Aorta (tissue), 5 donors: ENCODE data around the gene NSFL1C. TPM values are rescaled to one million over a fixed set of nuclear protein-coding genes. Genes with fewer than 3 reads are reported as not detected.

Experiments used
- ATAC-seq: fragments of 200-7000 bp; cut with Tn5 transposase; one replicate; pipeline ENCODE4 v1.9.1; 2022; ENCODE audit warnings: moderate library complexity; ENCODE audit not compliant: low FRiP score
- DNase-seq, 2 donors: peaks; one replicate each; pipeline ENCODE4 v3.0.0-alpha.2; 2020
- H3K27ac ChIP-seq, 2 donors: one replicate each; pipeline ENCODE4 v1.5.1; 2013; ENCODE audit warnings: low read length in 2 of 2, mild to moderate bottlenecking in 2 of 2, moderate library complexity in 2 of 2, control low read depth in 1 of 2, inconsistent platforms in 1 of 2, low read depth in 1 of 2
- H3K27me3 ChIP-seq, 2 donors: one replicate each; pipeline ENCODE4 v1.6.1; 2013; ENCODE audit warnings: control low read depth in 1 of 2, low read length in 1 of 2, mild to moderate bottlenecking in 1 of 2, moderate library complexity in 1 of 2; ENCODE audit not compliant: insufficient read depth in 2 of 2, control insufficient read depth in 1 of 2
- H3K36me3 ChIP-seq, 2 donors: one replicate each; pipeline ENCODE4 v1.6.1; 2013; ENCODE audit warnings: control low read depth in 1 of 2, low read length in 1 of 2, mild to moderate bottlenecking in 1 of 2; ENCODE audit not compliant: insufficient read depth in 2 of 2, control insufficient read depth in 1 of 2
- H3K4me1 ChIP-seq, 2 donors: one replicate each; pipeline ENCODE4 v1.6.1; 2013; ENCODE audit warnings: low read length in 2 of 2, control low read depth in 1 of 2, mild to moderate bottlenecking in 1 of 2, moderate library complexity in 1 of 2; ENCODE audit not compliant: insufficient read depth in 2 of 2, control insufficient read depth in 1 of 2
- H3K4me3 ChIP-seq, 2 donors: one replicate each; pipeline ENCODE4 v1.5.1; 2013; ENCODE audit warnings: low read length in 2 of 2, control low read depth in 1 of 2, mild to moderate bottlenecking in 1 of 2
- H3K9me3 ChIP-seq: one replicate; pipeline ENCODE4 v1.6.1; 2013; ENCODE audit warnings: mild to moderate bottlenecking, low read length; ENCODE audit not compliant: control insufficient read depth
- WGBS, 2 donors: extraction: QIAGEN DNeasy Blood & Tissue Kit; methylation state at CpG; one replicate each; pipeline ENCODE4 v1.1.7; 2013; 5-methylcytosine and 5-hydroxymethylcytosine counted together
- intact Hi-C, 2 donors: fragments of 100-400 bp; cut with DNase I; formaldehyde crosslinking; loops; one replicate each; pipeline versions ENCODE4 v1.14.2 to v1.15.0; 2022
- polyA plus RNA-seq, 2 donors: library from polyadenylated mRNA; stranded (reverse); fragments of 200-250 nt; gene quantifications; one replicate each; pipeline ENCODE4 v1.2.3, GENCODE V29; 2013
- total RNA-seq, 2 donors: library from RNA; stranded (reverse); fragmentation: NEBNext Ultra II Directional; extraction: Animal tissue kit (Norgen Biotek cat#: 25700); gene quantifications; one replicate each; pipeline ENCODE4 v1.2.1, GENCODE V29; 2021
- donor health status: healthy with polysubstance abuse.
- donor health status: Bipolar disorder and iron deficiency.
- donor health status: DM: no; HTN: no; CAD: no.
- donor health status: DM: no; HTN: no; CAD: no.
- donor health status: DM: yes; HTN: yes; CAD: no.

The NSFL1C gene
- total and polyA plus RNA-seq, 4 donors: 35.6 to 71.3 (median 60.5) TPM

GRCh38 chr20:1468117-1468624, 1.5 kb upstream of the NSFL1C start:
- H3K27ac ChIP-seq: no peak overlapping the region
- peaks cover 0 to under 1% of the 10 kb centered on the region in 2 donors for H3K36me3 ChIP-seq
- DNase-seq (no peak), ATAC-seq (no peak)
- peaks cover 0 to 3% of the 10 kb centered on the region in 2 donors for H3K4me1 ChIP-seq
- WGBS, 2 donors: 78 to 79% methylated on average over 7 of the region's 7 CpGs
- intact Hi-C loops: loop anchor here in 1 of 2 donors (5.0 to 10.0 kb wide), 2 partner anchors 76 to 637 kb away; partner anchors contain the start of genes FKBP1A and STK35
- H3K27me3 ChIP-seq: no peaks in the 10 kb centered on the region
- no peaks in the 10 kb centered on the region for H3K9me3 ChIP-seq
- H3K4me3 ChIP-seq: no peak overlapping the region

DNA sequence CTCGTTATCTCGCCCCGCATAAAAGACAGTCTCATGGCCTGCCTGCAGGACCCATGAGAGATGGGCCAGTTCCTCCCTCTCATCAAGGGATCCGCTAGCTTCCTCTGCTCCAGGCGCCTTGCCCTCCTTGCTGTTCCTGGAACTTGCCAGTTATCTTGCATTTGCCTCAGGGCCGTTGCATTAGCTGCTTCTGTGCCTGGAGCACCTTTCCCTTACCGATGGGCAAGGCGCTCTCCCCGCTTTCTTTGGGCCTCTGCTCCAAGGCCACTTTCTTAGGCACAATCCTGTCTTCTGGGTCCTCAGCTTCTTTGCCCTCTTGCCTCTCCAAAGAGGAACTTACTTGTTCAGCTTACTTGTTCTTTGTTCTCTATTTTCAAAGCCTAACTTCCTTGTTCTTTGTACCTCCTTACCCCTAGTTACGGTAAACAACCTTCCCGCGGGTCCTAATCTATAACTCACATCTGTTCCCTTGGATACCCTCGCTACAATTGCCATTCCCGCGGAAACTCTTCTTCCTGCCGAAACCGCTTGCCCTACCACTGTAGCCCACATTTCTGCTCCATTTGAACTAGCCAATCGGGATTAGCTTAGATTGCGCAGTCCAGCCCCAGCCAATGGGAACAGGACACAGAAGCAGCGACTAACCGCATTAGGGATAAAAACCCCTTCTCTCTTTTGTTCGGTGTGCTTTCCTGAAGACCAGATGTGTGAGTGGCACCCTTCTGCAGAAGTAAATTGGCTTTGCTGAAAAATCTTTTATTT, 887 bp upstream of the NSFL1C start:
- DNase-seq (peak in 1 of 2 donors; percentile 76), ATAC-seq (no peak)
- intact Hi-C loops: loop anchor here (2.0 to 10.0 kb wide), 5 partner anchors 75 to 637 kb away; partner anchors contain the start of genes FKBP1A (in 1 of the 2), PSMF1 (in 1 of the 2) and STK35 (in 1 of the 2)
- H3K27ac ChIP-seq: peak overlapping the region in 1 of 2 donors; percentile 23
- H3K4me1 ChIP-seq: peaks cover 0 to 3% of the 10 kb centered on the region in 2 donors
- no peaks in the 10 kb centered on the region for H3K27me3 ChIP-seq
- whole genome bisulfite sequencing, 2 donors: 70 to 74% methylated on average over 22 of the region's 22 CpGs
- H3K9me3 ChIP-seq: no peaks in the 10 kb centered on the region
- no peak overlapping the region for H3K4me3 ChIP-seq
- H3K36me3 ChIP-seq: peaks cover 0 to 2% of the 10 kb centered on the region in 2 donors

- 6 to 8% methylated on average over 7 of the region's 7 CpGs for whole genome bisulfite sequencing, 2 donors
- Histone ChIP-seq H3K36me3 (peaks cover 0 to 2% of the 10 kb centered on the region in 2 donors), H3K4me1 (peaks cover 0 to 3% of the 10 kb centered on the region in 2 donors), H3K9me3 (no peaks in the 10 kb centered on the region), H3K27ac (peak overlapping the region in 1 of 2 donors; percentile 23), H3K4me3 (no peak overlapping the region), H3K27me3 (no peaks in the 10 kb centered on the region)
- intact Hi-C loops: loop anchor here (2.0 to 10.0 kb wide), 5 partner anchors 75 to 638 kb away; partner anchors contain the start of genes FKBP1A (in 1 of the 2), PSMF1 (in 1 of the 2) and STK35 (in 1 of the 2)
- no peak for DNase-seq
- ATAC-seq: no peak
Observed at GRCh38 chr20:1467082-1467354, 369 bp upstream of the NSFL1C start.

- peak overlapping the region; percentile 31 to 96 for H3K4me3 ChIP-seq
- no peaks in the 10 kb centered on the region for H3K27me3 ChIP-seq
- H3K4me1 ChIP-seq: peaks cover 0 to 3% of the 10 kb centered on the region in 2 donors
- WGBS, 2 donors: 36 to 37% methylated on average over 12 of the region's 12 CpGs
- DNase-seq (no peak), ATAC-seq (no peak)
- H3K9me3 ChIP-seq: no peaks in the 10 kb centered on the region
- peaks cover 0 to 2% of the 10 kb centered on the region in 2 donors for H3K36me3 ChIP-seq
- intact Hi-C loops: loop anchor here (2.0 to 10.0 kb wide), 5 partner anchors 73 to 639 kb away; partner anchors contain the start of genes FKBP1A (in 1 of the 2), PSMF1 (in 1 of the 2) and STK35 (in 1 of the 2)
- no peak overlapping the region for H3K27ac ChIP-seq
Observed at GRCh38 chr20:1465470-1466210, 1.0 kb downstream of the NSFL1C start.

- intact Hi-C loops: loop anchor here (2.0 to 10.0 kb wide), 3 partner anchors 69 to 641 kb away; partner anchors contain the start of genes SDCBP2 (in 1 of the 2) and STK35 (in 1 of the 2)
- H3K36me3 ChIP-seq: peaks cover 3 to 4% of the 10 kb centered on the region in 2 donors
- ATAC-seq: no peak
- H3K4me1 ChIP-seq: peaks cover 0 to 3% of the 10 kb centered on the region in 2 donors
- WGBS, 2 donors: 92 to 94% methylated on average over 9 of the region's 9 CpGs
- H3K9me3 ChIP-seq: no peaks in the 10 kb centered on the region
- no peak overlapping the region for H3K4me3 ChIP-seq
- H3K27ac ChIP-seq: no peak overlapping the region
- no peak for DNase-seq
- no peaks in the 10 kb centered on the region for H3K27me3 ChIP-seq
Observed at GRCh38 chr20:1463971-1464570, 2.6 kb downstream of the NSFL1C start.

- Histone ChIP-seq H3K4me1 (peaks cover 0 to 3% of the 10 kb centered on the region in 2 donors), H3K4me3 (no peak overlapping the region), H3K36me3 (peaks cover 3 to 6% of the 10 kb centered on the region in 2 donors), H3K27ac (no peak overlapping the region), H3K27me3 (no peaks in the 10 kb centered on the region), H3K9me3 (no peaks in the 10 kb centered on the region)
- no peak for ATAC-seq
- no peak for DNase-seq
- intact Hi-C loops: loop anchor here (2.0 to 10.0 kb wide), 3 partner anchors 68 to 642 kb away; partner anchors contain the start of genes SDCBP2 (in 1 of the 2) and STK35 (in 1 of the 2)
- WGBS, 2 donors: 81 to 84% methylated on average over 3 of the region's 3 CpGs
Observed at GRCh38 chr20:1462834-1463233, 3.8 kb downstream of the NSFL1C start.

DNA sequence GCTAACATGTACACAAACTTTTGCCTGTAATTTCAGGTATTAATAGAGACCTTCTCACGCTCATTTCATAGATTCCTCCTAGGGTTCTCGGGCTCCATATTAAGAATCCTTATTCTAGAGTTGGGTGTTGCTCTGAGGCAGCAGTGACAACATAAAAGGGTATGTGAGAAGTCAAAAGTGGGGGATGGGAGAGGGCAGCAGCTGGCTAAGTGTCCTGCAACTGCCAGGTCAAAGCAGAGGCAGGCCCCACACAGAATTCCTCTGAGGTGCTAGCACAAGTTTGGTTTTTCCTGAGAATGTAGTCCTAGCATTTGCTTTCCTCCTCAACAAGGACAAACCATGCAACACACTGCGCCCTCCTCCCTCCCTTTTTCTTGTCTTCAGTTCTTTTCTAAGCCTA, 4.6 kb downstream of the NSFL1C start:
- intact Hi-C loops: loop anchor here (2.0 to 10.0 kb wide), 3 partner anchors 67 to 643 kb away; partner anchors contain the start of genes SDCBP2 (in 1 of the 2) and STK35 (in 1 of the 2)
- WGBS, 2 donors: 87 to 93% methylated on average over 3 of the region's 3 CpGs
- DNase-seq (no peak), ATAC-seq (no peak)
- Histone ChIP-seq H3K27me3 (no peaks in the 10 kb centered on the region), H3K27ac (no peak overlapping the region), H3K4me3 (no peak overlapping the region), H3K36me3 (peaks cover 3 to 6% of the 10 kb centered on the region in 2 donors), H3K4me1 (peaks cover 0 to 3% of the 10 kb centered on the region in 2 donors), H3K9me3 (no peaks in the 10 kb centered on the region)

DNA sequence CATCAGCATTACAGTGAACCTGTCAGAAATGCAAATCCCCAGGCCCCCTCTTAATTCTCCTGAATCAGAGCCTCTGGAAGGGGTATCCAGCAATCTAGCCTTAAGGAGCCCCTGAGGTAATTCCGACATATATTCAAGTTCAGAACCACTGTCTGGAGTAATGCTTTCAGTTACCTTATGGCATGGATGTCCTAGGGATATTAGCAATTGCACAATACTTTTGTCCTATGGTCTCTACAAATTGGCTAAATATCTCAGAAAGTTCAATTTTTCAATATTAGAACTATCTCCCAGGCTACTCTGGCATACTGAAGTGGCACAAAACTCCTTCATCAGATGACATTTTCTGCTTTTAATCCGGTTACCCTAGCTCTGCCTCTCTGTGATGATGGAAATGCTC, 6.4 kb downstream of the NSFL1C start:
- intact Hi-C loops: loop anchor here (5.0 to 10.0 kb wide), 2 partner anchors 133 to 645 kb away; partner anchors contain the start of genes SDCBP2 (in 1 of the 2) and STK35 (in 1 of the 2)
- ATAC-seq (no peak), DNase-seq (no peak)
- Histone ChIP-seq H3K27ac (no peak overlapping the region), H3K4me1 (no peaks in the 10 kb centered on the region), H3K4me3 (no peak overlapping the region), H3K27me3 (no peaks in the 10 kb centered on the region), H3K9me3 (no peaks in the 10 kb centered on the region), H3K36me3 (peaks cover 3 to 10% of the 10 kb centered on the region in 2 donors)
- WGBS, 2 donors: 92 to 94% methylated on average over 2 of the region's 2 CpGs
